Tibial artery (tissue), 4 donors: Measurements from ENCODE around the gene ITGA2.

Source experiments
- DNase-seq, 2 donors: peaks; one replicate each; pipeline ENCODE4 v3.0.0-alpha.2; 2019
- H3K27ac ChIP-seq, 2 donors: fragments of 200-600 bp; sonication (generic) in 1 of 2; 1 replicate in 1 of 2; 2 replicates in 1 of 2; pipeline ENCODE4 v1.5.1; 2018 to 2019; ENCODE audit warnings: mild to moderate bottlenecking in 1 of 2
- H3K27me3 ChIP-seq, 2 donors: fragments of 200-600 bp; sonication (generic) in 1 of 2; one replicate each; pipeline versions ENCODE4 v1.5.1 to v1.6.0; 2016 to 2019
- H3K36me3 ChIP-seq, 3 donors: fragments of 200-600 bp; sonication (generic) in 2 of 3; one replicate each; pipeline ENCODE4 v1.5.1; 2016 to 2019; ENCODE audit warnings: mild to moderate bottlenecking in 2 of 3
- H3K4me1 ChIP-seq, 4 donors: fragments of 200-600 bp; sonication (generic) in 2 of 4; 1 replicate in 3 of 4; 2 replicates in 1 of 4; pipeline ENCODE4 v1.5.1; 2016 to 2019
- H3K4me3 ChIP-seq, 2 donors: fragments of 200-600 bp; sonication (generic) in 1 of 2; 1 replicate in 1 of 2; 2 replicates in 1 of 2; pipeline ENCODE4 v1.5.1; 2018 to 2019; ENCODE audit warnings: mild to moderate bottlenecking in 2 of 2
- H3K9me3 ChIP-seq, 3 donors: fragments of 200-600 bp; sonication (generic) in 1 of 3; one replicate each; pipeline ENCODE4 v1.5.1; 2016 to 2019
- intact Hi-C: fragments of 100-400 bp; cut with DNase I; formaldehyde crosslinking; loops from one replicate; pipeline ENCODE4 v1.15.0; 2023; ENCODE audit warnings: low total_unique reads
- TF ChIP-seq, protein P1 (sequence below), 2 experiments: fragments of 200-600 bp in 1 of 2; fragments of 450-650 bp in 1 of 2; IDR thresholded peaks; one replicate each; pipeline ENCODE4 v1.5.1; 2017 to 2019; ENCODE audit warnings: antibody characterized with exemption in 2 of 2, mild to moderate bottlenecking in 1 of 2, moderate library complexity in 1 of 2

Gene ITGA2

DNA sequence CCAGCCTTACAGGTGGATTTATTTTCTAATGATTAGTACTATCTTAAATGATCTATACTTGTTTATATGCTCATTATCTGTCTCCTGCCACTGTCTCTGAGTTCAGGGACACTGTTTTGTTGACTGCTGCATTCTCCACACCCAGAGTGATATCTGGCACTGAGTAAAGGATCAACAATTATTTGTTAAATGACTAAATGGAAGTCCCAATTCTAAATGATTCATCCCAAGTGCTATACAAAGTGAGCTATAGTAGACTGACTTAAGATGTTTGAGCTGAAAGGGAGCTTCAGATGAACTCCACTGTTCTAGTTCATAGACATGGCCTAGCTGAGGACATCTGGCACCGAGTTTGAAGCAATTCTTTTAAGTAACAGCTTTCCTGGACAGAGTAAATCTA, 40.5 kb downstream of the ITGA2 start:
- TF ChIP-seq, protein P1, sequence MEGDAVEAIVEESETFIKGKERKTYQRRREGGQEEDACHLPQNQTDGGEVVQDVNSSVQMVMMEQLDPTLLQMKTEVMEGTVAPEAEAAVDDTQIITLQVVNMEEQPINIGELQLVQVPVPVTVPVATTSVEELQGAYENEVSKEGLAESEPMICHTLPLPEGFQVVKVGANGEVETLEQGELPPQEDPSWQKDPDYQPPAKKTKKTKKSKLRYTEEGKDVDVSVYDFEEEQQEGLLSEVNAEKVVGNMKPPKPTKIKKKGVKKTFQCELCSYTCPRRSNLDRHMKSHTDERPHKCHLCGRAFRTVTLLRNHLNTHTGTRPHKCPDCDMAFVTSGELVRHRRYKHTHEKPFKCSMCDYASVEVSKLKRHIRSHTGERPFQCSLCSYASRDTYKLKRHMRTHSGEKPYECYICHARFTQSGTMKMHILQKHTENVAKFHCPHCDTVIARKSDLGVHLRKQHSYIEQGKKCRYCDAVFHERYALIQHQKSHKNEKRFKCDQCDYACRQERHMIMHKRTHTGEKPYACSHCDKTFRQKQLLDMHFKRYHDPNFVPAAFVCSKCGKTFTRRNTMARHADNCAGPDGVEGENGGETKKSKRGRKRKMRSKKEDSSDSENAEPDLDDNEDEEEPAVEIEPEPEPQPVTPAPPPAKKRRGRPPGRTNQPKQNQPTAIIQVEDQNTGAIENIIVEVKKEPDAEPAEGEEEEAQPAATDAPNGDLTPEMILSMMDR (IDR thresholded peaks at IDR 0.05) = no peak
- H3K4me3 ChIP-seq = no peak overlapping the region
- intact Hi-C loops = no loop called here
- peaks cover 0 to 33% (median 13%) of the 10 kb centered on the region in 4 donors for H3K4me1 ChIP-seq
- H3K36me3 ChIP-seq = no peaks in the 10 kb centered on the region
- H3K27ac ChIP-seq = no peak overlapping the region
- no peaks in the 10 kb centered on the region for H3K27me3 ChIP-seq
- no peak for DNase-seq
- H3K9me3 ChIP-seq = no peaks in the 10 kb centered on the region

DNA sequence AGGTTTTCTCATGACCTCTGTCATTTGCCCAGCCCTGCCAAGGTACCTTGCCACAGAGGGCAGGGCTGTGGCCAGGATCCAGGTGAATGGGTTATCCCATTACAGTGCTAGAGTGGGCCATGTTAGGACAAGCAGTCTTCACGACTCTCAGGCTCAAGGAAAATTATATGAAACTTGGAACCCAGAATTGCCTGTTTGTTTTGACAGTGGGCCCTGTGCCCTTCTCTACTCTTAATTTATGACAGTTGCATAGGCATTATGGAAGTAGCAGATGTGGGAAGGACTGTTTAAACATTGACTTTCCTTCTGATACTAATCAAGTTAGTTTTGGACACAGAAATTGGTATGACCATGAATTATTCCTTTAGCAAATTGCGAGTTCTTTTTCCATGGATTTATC, 41.7 kb downstream of the ITGA2 start:
- peak overlapping the region; percentile 48 to 63 for H3K27ac ChIP-seq

DNA sequence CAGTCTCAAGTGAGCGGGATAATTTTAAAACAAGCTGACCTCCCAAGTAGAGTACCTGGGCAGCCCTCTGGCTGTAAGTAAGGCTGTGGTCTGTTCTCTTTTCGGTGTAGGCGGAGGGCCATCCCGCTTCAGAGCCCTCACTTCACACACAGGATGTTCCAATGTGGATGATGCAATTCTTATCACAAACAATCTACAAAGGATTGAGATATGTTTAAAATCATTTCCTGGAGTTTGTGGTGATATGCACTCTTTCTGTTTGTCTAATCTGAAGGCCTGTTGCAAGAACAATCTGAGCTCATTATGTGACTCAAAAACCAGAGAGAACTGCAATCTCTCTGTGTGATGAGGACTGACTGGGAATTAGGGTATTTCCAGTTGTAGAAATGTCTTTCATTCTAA, 42.5 kb downstream of the ITGA2 start:
- H3K9me3 ChIP-seq = no peaks in the 10 kb centered on the region
- H3K27me3 ChIP-seq = no peaks in the 10 kb centered on the region
- TF ChIP-seq, protein P1 (IDR thresholded peaks at IDR 0.05) = no peak
- intact Hi-C loops = no loop called here
- H3K36me3 ChIP-seq = no peaks in the 10 kb centered on the region
- H3K4me3 ChIP-seq = no peak overlapping the region
- H3K27ac ChIP-seq = peak overlapping the region; percentile 48 to 63
- DNase-seq = no peak
- peaks cover 0 to 33% (median 13%) of the 10 kb centered on the region in 4 donors for H3K4me1 ChIP-seq

More for the DNA sequence above, 41.7 kb downstream of the ITGA2 start:
- H3K9me3 ChIP-seq = no peaks in the 10 kb centered on the region
- H3K4me1 ChIP-seq = peaks cover 0 to 33% (median 13%) of the 10 kb centered on the region in 4 donors
- no peaks in the 10 kb centered on the region for H3K36me3 ChIP-seq
- H3K27me3 ChIP-seq = no peaks in the 10 kb centered on the region
- TF ChIP-seq, protein P1 (IDR thresholded peaks at IDR 0.05) = no peak
- H3K4me3 ChIP-seq = no peak overlapping the region
- DNase-seq = no peak
- intact Hi-C loops = no loop called here

DNA sequence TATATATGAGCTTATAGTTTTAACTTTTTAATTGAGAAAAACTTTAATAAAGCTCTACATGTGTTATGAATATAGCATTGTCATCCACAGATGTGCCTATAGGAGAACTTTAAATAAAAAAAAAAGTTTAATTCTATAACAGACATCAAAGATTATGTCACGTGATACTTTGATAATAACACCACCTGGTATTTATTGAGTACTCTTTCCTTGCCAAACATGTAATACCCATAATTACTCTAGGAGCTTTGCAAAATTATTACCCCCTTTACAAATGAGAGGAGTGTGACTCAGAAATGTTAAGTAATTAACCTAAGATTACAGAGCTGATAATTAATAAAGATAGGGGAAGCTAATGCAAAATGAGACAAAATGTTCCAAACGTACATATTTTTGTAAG, 43.0 kb downstream of the ITGA2 start:
- H3K9me3 ChIP-seq = no peaks in the 10 kb centered on the region
- no peaks in the 10 kb centered on the region for H3K36me3 ChIP-seq
- intact Hi-C loops = no loop called here
- TF ChIP-seq, protein P1 (IDR thresholded peaks at IDR 0.05) = no peak
- no peak for DNase-seq
- H3K27me3 ChIP-seq = no peaks in the 10 kb centered on the region
- peak overlapping the region; percentile 48 to 63 for H3K27ac ChIP-seq
- H3K4me3 ChIP-seq = no peak overlapping the region
- H3K4me1 ChIP-seq = peaks cover 0 to 36% (median 13%) of the 10 kb centered on the region in 4 donors

DNA sequence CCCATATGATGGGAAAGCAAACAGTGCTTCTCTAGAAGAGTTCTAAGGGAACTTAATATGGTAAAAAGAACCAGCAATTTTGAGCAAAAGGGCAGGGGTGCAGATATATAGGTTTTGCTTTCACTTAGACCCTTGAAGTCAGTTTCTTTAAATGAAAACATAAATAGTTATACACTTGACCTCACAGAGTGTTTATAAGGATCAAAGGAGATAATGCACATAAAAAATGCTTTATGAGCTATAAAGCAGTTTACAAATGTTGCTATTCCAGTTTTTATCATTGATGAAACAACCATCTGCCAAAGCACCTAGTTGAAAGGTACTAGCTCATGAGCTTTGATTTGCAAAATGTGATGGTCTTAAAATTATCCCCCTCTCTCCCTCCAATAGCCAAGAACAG, 45.7 kb downstream of the ITGA2 start:
- H3K27ac ChIP-seq = no peak overlapping the region
- H3K4me1 ChIP-seq = peaks cover 0 to 33% (median 9%) of the 10 kb centered on the region in 4 donors
- no peak overlapping the region for H3K4me3 ChIP-seq
- no peaks in the 10 kb centered on the region for H3K27me3 ChIP-seq
- TF ChIP-seq, protein P1 (IDR thresholded peaks at IDR 0.05) = no peak
- H3K36me3 ChIP-seq = no peaks in the 10 kb centered on the region
- no peak for DNase-seq
- intact Hi-C loops = no loop called here
- no peaks in the 10 kb centered on the region for H3K9me3 ChIP-seq

DNA sequence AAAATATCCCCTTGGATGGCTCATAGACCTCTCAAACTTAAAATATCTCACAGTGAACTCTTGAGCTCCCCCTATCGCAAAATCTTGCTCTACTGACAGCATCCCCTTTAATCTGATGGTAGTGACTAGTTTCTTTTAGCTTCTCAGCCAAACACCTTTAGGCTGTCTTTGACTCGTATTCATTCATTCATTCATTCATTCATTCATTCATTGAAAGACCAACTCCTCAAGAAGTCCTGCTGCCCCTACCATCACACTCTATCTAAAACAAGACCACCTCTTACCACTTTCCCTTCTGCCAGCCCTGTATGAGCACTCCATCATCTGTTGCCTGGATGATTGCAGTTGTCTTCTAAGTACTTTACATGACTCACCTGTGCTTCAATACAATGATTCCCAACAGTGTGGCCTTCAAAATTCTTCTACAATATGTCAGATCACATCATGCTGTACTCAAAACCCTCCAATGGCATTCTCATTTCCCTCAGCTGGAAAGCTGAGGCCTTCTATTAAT, 46.8 kb downstream of the ITGA2 start:
- TF ChIP-seq, protein P1 (IDR thresholded peaks at IDR 0.05) = no peak
- Histone ChIP-seq H3K9me3 (no peaks in the 10 kb centered on the region), H3K4me1 (peaks cover 0 to 26% (median 6%) of the 10 kb centered on the region in 4 donors), H3K4me3 (no peak overlapping the region), H3K27ac (no peak overlapping the region), H3K36me3 (no peaks in the 10 kb centered on the region), H3K27me3 (no peaks in the 10 kb centered on the region)
- intact Hi-C loops = no loop called here
- DNase-seq = no peak
